ENCODE data around the gene RASA3.

Gene RASA3

GRCh38 chr13:114035583-114036531, 96.6 kb downstream of the RASA3 start:
- no peak overlapping the region for H3K4me3 ChIP-seq (ENCODE audit: low read depth, low read length)
- DNase-seq (ENCODE audit: low read depth) = no peak
- TF ChIP-seq, protein P1, sequence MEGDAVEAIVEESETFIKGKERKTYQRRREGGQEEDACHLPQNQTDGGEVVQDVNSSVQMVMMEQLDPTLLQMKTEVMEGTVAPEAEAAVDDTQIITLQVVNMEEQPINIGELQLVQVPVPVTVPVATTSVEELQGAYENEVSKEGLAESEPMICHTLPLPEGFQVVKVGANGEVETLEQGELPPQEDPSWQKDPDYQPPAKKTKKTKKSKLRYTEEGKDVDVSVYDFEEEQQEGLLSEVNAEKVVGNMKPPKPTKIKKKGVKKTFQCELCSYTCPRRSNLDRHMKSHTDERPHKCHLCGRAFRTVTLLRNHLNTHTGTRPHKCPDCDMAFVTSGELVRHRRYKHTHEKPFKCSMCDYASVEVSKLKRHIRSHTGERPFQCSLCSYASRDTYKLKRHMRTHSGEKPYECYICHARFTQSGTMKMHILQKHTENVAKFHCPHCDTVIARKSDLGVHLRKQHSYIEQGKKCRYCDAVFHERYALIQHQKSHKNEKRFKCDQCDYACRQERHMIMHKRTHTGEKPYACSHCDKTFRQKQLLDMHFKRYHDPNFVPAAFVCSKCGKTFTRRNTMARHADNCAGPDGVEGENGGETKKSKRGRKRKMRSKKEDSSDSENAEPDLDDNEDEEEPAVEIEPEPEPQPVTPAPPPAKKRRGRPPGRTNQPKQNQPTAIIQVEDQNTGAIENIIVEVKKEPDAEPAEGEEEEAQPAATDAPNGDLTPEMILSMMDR (IDR thresholded peaks at IDR 0.05; ENCODE audit: low read depth, low read length, missing control alignments) = no peak

DNA sequence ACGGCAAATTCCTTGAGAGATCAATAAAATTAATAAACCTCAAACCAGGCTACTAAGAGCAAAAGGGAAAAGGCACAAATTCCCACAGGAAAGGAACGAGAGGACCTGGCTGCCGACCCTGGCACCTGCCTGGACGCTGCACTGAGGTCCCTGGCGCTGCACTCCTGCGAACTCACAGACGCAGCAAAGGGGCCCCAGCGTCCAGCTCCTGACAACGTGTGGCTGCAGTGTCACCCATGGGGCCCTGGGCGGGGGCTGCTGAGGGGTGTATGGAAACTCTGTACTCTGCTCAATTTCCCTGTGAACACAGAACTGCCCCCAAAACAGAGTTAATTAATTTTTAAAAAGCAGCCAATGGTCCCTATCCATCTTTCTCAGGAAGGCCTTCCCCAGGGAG, 97.2 kb downstream of the RASA3 start:
- TF ChIP-seq, protein P1 (IDR thresholded peaks at IDR 0.05; ENCODE audit: low read depth, low read length, missing control alignments) = no peak
- H3K4me3 ChIP-seq (ENCODE audit: low read depth, low read length) = no peak overlapping the region
- DNase-seq (ENCODE audit: low read depth) = no peak

DNA sequence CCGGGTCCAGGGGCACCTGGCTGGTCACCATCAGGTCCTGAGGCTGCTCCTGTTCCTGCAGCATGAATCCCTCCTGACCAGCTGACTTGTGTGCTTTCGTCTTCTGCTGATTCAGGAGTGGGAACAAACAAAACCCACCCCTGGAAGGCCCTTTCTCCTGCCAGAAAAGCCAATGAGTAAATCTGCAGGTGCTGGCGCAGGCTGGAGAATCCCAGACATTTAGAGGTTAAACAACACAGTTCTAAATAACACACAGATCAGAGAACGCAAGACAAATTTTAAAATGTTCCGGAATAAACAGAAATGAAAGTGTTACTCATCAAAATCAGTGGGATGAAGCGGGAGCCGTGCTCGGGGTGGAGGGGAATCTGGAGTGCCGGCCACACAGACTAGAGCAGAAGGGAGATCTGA, 97.9 kb downstream of the RASA3 start:
- no peak for DNase-seq (ENCODE audit: low read depth)
- no peak overlapping the region for H3K4me3 ChIP-seq (ENCODE audit: low read depth, low read length)
- TF ChIP-seq, protein P1 (IDR thresholded peaks at IDR 0.05; ENCODE audit: low read depth, low read length, missing control alignments) = no peak

DNA sequence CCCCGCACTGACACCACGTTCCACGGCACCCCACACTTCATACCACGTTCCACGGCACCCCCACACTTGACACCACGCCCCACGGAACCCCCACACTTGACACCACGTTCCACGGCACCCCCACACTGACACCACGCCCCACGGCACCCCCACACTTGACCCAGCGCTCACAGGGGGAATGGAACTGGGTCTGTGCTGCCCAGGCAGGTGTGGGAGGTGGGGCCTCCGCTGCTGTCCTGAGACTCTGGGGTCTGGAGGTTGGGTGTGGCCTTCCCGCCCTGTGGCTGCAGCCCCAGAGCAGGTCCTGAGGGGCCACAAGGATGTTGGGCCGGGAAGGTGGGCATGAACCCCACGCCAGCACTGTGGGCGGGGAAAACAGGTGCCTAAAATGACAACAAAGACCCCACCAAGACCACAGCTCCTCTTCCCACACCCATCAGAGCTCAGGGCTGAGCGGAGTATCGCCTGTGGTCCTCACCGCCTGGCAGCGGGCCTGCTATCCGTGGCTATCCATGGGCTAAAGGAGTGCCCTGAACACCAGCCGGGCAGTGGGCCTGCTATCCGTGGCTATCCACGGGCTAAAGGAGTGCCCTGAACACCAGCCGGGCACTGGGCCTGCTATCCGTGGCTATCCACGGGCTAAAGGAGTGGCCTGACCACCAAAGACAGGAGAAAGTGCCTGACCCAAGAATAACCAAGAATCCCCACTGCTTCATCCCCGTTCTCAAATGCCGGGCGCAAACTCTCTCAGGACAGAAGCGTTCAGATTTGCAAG, 98.7 kb downstream of the RASA3 start:
- H3K4me3 ChIP-seq (ENCODE audit: low read depth, low read length) = no peak overlapping the region
- TF ChIP-seq, protein P1 (IDR thresholded peaks at IDR 0.05; ENCODE audit: low read depth, low read length, missing control alignments) = no peak
- DNase-seq (ENCODE audit: low read depth) = no peak

- DNase-seq (ENCODE audit: low read depth) = no peak
These were observed 100.2 kb downstream of the RASA3 start for GRCh38 chr13:114032126-114032799.

GRCh38 chr13:114031631-114032030, 100.8 kb downstream of the RASA3 start:
- TF ChIP-seq, protein P1 (IDR thresholded peaks at IDR 0.05; ENCODE audit: low read depth, low read length, missing control alignments) = no peak
- DNase-seq (ENCODE audit: low read depth) = no peak
- H3K4me3 ChIP-seq (ENCODE audit: low read depth, low read length) = no peak overlapping the region

More at GRCh38 chr13:114032126-114032799, 100.2 kb downstream of the RASA3 start:
- H3K4me3 ChIP-seq (ENCODE audit: low read depth, low read length) = no peak overlapping the region
- TF ChIP-seq, protein P1 (IDR thresholded peaks at IDR 0.05; ENCODE audit: low read depth, low read length, missing control alignments) = no peak
